HFF-Myc (cell line): ENCODE results near the gene PRKD2.

Source experiments
- DNase-seq: peaks from one replicate; pipeline ENCODE4 v3.0.0-alpha.2; 2011; ENCODE audit warnings: low read depth; ENCODE audit errors: extremely low read depth
- H3K4me3 ChIP-seq: replicated peaks from 2 replicates; pipeline ENCODE4 v1.5.1; 2011; ENCODE audit warnings: low read depth, mild to moderate bottlenecking, control low read depth, low read length
- TF ChIP-seq, protein P1 (sequence below): IDR thresholded peaks from 2 replicates; pipeline ENCODE4 v1.5.1; 2012; ENCODE audit warnings: mild to moderate bottlenecking, low read depth, low read length, control low read depth; ENCODE audit errors: missing control alignments

Gene PRKD2

DNA sequence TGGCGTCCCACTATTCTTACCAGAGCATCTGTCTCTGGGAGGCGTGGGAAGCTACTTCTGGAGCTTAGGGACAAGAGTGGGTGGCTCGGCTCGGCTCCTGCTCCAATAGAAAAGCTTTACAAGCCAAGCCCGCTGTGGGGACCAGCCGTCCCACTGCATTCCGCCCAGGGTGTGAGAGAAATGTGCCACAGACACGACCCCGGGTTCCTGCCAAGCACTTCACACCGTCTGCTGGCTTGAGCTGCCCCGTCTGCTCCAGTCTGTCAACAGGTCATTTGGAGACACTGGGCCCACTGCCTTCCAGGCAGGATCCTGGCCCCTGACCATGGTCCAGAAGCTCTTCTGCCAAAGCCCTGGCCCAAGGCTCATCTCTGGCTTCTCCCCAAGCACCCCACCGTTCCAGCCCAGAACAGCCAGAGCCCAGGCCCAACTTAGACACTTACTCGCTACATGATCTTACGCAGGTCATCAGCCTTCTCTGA is 22.4 kb upstream of the PRKD2 start:
- TF ChIP-seq, protein P1, sequence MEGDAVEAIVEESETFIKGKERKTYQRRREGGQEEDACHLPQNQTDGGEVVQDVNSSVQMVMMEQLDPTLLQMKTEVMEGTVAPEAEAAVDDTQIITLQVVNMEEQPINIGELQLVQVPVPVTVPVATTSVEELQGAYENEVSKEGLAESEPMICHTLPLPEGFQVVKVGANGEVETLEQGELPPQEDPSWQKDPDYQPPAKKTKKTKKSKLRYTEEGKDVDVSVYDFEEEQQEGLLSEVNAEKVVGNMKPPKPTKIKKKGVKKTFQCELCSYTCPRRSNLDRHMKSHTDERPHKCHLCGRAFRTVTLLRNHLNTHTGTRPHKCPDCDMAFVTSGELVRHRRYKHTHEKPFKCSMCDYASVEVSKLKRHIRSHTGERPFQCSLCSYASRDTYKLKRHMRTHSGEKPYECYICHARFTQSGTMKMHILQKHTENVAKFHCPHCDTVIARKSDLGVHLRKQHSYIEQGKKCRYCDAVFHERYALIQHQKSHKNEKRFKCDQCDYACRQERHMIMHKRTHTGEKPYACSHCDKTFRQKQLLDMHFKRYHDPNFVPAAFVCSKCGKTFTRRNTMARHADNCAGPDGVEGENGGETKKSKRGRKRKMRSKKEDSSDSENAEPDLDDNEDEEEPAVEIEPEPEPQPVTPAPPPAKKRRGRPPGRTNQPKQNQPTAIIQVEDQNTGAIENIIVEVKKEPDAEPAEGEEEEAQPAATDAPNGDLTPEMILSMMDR = no peak
- no peak overlapping the region for H3K4me3 ChIP-seq
- no peak for DNase-seq

DNA sequence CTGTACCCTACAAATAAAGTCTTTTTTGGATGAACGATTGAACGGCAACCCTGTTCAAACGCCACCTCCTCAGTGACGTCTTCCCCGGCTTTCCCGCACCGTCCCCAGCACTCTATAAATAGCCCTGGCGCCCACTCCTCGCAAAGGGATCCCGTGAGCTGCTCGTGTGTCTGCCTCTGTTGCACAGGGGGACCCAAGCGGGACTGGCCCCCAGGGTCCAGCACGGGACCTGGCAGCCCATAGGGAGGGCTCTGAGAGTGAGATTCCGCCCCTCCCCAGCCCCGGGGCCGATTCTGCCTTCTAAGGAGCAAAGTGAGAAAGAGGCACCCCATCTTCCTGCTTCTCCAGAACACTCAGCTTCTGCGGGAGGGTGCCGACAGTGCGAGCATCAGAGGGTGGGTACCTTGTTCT is 20.9 kb upstream of the PRKD2 start:
- H3K4me3 ChIP-seq = no peak overlapping the region
- TF ChIP-seq, protein P1 = no peak
- DNase-seq = no peak

DNA sequence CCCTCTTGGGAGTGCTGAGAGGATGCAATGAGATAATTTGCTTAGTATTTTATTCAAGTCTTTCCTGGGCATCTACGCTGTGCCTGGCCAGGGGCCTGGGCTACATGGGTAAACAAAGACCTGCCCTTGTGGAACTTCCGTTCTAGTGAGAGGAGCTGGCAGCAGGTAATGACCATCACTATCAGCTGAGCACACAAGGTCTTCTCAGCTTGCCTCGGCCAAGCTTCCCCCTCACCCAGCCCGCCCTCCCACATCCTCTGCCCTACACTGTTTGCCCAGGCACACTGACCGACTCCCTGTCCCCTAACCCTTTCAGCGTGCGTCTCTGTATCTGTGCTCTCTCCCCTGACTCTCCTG is 20.4 kb upstream of the PRKD2 start:
- DNase-seq = no peak
- TF ChIP-seq, protein P1 = no peak
- H3K4me3 ChIP-seq = no peak overlapping the region

DNA sequence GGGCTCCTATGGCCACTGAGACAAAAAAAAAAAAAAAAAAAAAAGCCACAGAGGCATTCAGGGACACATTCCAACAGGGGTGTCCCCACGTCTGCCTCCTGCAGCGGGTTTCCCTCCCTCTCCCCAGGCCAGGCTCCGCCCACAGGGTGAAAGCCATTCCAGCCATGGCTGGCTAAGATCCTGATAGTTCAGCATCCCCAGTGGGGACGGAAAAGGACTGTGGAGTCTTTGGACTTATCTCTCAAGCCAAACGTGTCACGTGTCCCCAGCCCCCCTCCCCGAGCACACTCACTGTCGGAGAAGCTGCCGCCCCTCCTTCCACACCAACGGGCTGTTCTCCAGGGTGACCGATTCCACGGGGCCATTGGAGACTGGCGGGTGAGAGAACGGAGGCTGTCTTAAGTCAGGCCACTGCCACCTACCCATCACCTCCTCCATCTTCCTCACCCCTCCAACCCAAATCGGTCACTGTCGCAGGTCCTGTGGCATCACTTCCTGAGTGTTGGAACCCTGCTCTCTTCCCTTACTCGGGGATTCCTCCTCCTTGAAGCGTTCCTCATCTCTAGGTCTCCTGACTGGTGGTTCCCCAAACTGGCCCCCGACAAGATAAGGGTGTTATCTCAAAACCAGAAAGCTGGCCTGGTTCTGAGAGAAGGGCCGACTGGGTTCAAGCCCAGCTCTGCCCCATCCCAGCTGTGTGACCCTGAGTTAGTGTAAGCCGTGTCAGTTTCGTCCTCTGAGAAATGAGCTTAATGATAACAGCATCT is 19.8 kb upstream of the PRKD2 start:
- no peak overlapping the region for H3K4me3 ChIP-seq
- DNase-seq = no peak
- TF ChIP-seq, protein P1 = no peak

DNA sequence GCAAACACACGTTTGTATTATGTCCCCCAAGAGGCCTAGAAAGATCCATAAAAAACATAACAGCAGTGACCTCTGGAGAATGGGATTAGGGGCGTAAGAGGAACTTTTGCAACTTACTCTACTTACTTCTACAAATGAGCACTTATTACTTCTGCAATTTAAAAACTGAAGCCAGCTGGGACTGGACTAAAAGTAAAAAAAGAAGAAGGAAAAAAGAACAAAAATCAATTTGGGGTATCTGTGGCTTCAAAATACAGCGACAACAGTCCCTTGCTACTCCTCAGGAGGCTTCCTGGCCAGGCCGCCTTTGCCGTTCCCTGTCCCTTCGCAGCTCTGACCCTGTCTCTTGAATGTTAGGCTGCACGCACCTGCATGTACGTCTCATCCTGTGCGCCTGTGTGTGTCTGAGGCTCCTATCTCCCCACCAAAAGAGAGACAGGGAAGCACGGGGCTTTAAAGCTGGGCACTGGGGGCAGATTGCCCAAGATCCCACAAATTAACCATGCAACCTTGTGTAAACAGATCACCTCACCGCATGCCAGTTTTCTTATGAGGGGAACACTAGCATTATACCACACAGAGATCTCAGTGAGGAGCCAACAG is 16.9 kb upstream of the PRKD2 start:
- no peak for DNase-seq
- TF ChIP-seq, protein P1 = no peak
- no peak overlapping the region for H3K4me3 ChIP-seq

DNA sequence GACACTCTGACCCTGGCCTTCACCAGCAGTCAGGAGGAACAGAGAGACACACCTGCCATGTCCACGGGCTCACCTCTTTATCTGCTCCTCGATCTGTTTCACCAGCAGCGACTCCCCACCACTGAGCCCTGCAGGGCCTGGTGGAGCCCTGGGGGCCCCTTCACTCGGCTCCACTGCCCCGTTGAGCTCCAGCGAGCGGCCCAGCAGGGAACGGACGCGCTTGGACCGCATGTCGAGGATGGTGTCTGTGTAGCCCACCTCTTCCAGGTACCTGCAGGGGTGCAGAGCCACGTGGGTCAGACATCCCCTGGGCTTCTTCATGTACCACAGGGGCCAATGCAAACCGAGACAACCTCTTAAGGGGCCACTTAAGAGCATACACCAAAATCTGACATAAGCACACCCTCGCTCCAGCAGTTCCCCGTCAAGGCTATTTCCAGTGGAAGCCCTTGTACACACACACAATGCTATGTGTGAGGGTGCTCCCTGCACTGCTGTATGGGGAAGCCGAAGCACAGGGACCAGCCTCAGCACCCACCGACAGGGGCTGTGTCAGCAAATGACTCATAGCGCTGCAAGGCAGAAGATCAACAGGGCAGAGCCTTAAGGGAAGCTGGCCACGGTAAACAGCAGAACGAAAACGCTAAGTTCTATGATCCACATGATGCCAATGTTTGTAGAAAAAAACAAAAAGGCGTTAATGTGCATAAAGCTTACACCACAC is 16.2 kb upstream of the PRKD2 start:
- DNase-seq = no peak
- H3K4me3 ChIP-seq = no peak overlapping the region
- TF ChIP-seq, protein P1 = no peak
